ENCODE results near the gene PLOD2. TPM values are rescaled to one million over a fixed set of nuclear protein-coding genes. Genes with fewer than 3 reads are reported as not detected.

The PLOD2 gene
- polyA plus RNA-seq, 1 donor from 2014 or later: not detected

DNA sequence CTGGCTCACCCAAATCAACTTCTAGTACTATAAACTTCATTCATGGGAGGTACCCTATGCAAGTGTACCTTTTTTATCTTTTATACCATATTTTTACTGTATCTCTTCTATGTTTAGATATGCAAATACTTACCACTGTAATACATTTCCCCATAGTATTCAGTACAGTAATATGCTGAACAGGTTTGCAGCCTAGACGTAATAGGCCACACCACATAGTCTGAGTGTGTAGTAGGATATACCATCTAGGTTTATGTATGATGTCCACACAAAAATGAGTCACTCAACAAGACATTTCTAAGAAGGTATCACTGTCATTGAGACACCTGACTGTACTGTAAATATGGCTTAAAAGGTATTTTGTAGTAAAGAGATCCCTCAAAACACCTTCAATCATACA, 124.7 kb downstream of the PLOD2 start:
- Mint-ChIP-seq H3K9me3 (peaks cover 0 to 6% (median 1%) of the 10 kb centered on the region in 3 donors), H3K4me3 (no peak overlapping the region), H3K36me3 (no peaks in the 10 kb centered on the region), H3K4me1 (no peaks in the 10 kb centered on the region), H3K27me3 (no peaks in the 10 kb centered on the region), H3K27ac (no peak overlapping the region)

DNA sequence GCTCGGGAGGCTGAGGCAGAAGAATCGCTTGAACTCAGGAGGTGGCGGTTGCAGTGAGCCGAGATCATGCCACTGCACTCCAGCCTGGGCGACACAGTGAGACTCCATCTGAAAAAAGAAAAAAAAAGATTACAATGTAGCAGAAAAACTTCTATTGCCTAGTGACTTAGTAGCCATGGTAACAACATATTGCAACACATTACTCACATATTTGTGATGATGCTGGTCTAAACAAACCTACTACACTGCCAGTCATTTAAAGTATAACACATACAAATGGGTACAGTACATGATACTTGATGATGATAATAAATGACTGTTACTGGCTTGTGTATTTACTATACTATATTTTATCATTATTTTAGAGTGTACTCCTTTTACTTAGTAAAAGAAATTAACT, 125.6 kb downstream of the PLOD2 start:
- peaks cover 1 to 14% (median 2%) of the 10 kb centered on the region in 3 donors for H3K9me3 Mint-ChIP-seq
- no peak overlapping the region for H3K4me3 Mint-ChIP-seq
- H3K27me3 Mint-ChIP-seq: no peaks in the 10 kb centered on the region
- no peaks in the 10 kb centered on the region for H3K36me3 Mint-ChIP-seq
- no peak overlapping the region for H3K27ac Mint-ChIP-seq
- H3K4me1 Mint-ChIP-seq: no peaks in the 10 kb centered on the region

DNA sequence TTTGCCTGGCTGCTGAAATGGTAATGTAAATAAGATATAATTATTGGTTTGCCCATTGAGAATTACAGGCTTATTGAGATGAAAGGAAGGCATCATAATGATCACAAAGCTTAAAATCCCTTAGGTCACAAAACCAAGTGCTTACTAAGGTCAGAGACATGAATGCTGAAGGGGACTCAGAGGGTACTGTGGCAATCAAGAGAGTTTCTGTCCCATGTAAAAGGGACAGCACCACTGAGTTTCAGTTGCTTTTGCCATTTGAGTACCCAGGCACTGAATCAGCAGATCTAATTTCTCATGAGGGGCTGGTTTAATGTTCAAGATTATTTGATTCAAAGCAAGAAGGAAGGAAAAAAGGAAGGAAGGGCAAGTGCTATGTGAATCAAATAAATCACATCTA, 127.0 kb downstream of the PLOD2 start:
- H3K27ac Mint-ChIP-seq: no peak overlapping the region
- peaks cover 0 to 1% (median 0%) of the 10 kb centered on the region in 3 donors for H3K4me1 Mint-ChIP-seq
- no peak overlapping the region for H3K4me3 Mint-ChIP-seq
- H3K36me3 Mint-ChIP-seq: no peaks in the 10 kb centered on the region
- H3K9me3 Mint-ChIP-seq: peaks cover 3 to 25% (median 4%) of the 10 kb centered on the region in 3 donors
- no peaks in the 10 kb centered on the region for H3K27me3 Mint-ChIP-seq

DNA sequence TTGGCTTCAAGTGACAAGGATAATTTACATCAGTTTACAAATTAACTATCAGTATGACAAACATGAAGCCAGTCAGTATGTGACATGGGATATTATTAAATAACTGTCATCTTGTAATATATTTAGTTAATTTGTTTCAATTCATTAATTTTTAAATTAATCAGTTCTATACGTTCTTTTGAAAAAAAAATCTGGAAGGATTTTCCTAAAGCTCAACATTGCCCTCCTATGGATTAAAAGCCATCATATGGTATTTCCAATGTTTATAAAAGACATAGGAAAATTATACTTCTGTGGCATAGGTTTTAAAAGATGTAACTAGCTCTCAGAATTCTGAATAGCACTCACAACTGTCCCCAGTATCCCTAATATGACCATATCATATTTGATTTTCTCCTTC, 134.4 kb downstream of the PLOD2 start:
- H3K4me3 Mint-ChIP-seq: no peak overlapping the region
- peaks cover 0 to 1% (median 0%) of the 10 kb centered on the region in 3 donors for H3K4me1 Mint-ChIP-seq
- H3K27ac Mint-ChIP-seq: no peak overlapping the region
- H3K36me3 Mint-ChIP-seq: no peaks in the 10 kb centered on the region
- H3K9me3 Mint-ChIP-seq: peaks cover 5 to 23% (median 9%) of the 10 kb centered on the region in 3 donors
- H3K27me3 Mint-ChIP-seq: no peaks in the 10 kb centered on the region

DNA sequence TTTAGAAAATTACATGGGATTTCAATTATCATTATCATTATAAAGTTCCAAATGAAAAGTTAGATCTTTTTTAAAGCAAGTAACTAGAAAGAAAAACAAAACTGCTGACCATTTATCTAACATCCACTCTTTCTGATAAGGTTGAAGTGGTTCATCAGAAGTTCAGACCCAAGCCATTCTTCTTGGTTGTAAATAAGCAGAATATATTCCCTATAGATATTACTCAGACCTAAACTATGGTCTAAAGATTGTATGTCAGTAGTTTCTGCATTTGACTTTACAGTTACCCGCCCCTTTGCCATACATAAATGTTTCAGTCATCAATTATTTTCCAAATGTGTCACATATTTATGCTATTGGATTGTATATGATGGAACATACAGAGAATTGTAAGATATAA, 136.7 kb downstream of the PLOD2 start:
- H3K4me3 Mint-ChIP-seq: no peak overlapping the region
- no peaks in the 10 kb centered on the region for H3K27me3 Mint-ChIP-seq
- H3K4me1 Mint-ChIP-seq: no peaks in the 10 kb centered on the region
- no peak overlapping the region for H3K27ac Mint-ChIP-seq
- H3K9me3 Mint-ChIP-seq: peaks cover 4 to 6% (median 6%) of the 10 kb centered on the region in 3 donors
- no peaks in the 10 kb centered on the region for H3K36me3 Mint-ChIP-seq

DNA sequence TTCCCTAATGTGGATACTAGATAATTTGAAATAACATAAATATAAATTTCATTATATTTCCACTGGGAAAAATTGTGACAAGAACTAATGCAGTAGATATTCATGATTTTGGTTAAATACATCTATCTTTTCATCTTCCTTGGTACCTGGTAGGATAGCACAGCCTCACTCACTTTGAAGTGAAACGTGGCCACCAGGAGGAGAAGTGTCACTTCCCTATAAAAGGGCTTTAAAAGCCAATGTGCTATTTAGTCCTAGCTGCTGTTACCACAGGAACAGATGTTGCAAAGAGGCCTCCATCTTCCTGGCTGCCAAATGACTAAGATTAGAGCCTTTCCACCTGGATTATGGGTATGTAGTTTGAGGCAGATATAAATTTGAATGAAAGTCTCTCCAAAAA, 140.0 kb downstream of the PLOD2 start:
- Mint-ChIP-seq H3K27ac (no peak overlapping the region), H3K27me3 (no peaks in the 10 kb centered on the region), H3K4me3 (no peak overlapping the region), H3K9me3 (peaks cover 4 to 6% (median 4%) of the 10 kb centered on the region in 3 donors), H3K4me1 (no peaks in the 10 kb centered on the region), H3K36me3 (no peaks in the 10 kb centered on the region)

DNA sequence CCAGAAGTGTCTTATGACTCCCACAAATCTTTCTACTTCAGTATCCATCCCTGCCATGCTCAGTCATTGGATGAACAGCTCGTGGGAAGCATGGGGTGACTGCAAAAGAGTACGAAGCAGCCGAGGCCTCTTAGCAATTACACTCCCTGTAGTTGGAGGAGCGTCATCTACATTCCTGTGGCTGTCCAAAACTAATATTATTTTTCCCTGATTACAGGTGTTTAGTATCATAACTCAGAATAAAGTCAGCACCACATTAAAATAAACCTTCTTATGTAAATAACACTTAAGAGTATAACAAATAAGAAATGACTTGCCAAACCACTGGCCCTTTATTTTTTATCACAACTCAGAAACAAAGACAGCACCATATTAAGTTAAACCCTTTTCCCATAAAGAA, 141.5 kb downstream of the PLOD2 start:
- Mint-ChIP-seq H3K36me3 (no peaks in the 10 kb centered on the region), H3K27ac (no peak overlapping the region), H3K4me3 (no peak overlapping the region), H3K4me1 (no peaks in the 10 kb centered on the region), H3K27me3 (no peaks in the 10 kb centered on the region), H3K9me3 (peaks cover 5 to 6% (median 5%) of the 10 kb centered on the region in 3 donors)

Other genes with a start within 250 kb of the PLOD2 start
- gene PLSCR4, start 89.9 kb upstream of the PLOD2 start, polyA plus RNA-seq: not detected